ENCODE data around the gene ARHGAP21. TPM values are rescaled to one million over a fixed set of nuclear protein-coding genes. Genes with fewer than 3 reads are reported as not detected.
"Not testable (repeated sequence)": the region's sequence is repeated elsewhere in the genome, so short reads cannot be mapped to it uniquely, and the experiment has no call there.

Gene ARHGAP21
- total RNA-seq, 1 donor from 2014 or later: 100 TPM

DNA sequence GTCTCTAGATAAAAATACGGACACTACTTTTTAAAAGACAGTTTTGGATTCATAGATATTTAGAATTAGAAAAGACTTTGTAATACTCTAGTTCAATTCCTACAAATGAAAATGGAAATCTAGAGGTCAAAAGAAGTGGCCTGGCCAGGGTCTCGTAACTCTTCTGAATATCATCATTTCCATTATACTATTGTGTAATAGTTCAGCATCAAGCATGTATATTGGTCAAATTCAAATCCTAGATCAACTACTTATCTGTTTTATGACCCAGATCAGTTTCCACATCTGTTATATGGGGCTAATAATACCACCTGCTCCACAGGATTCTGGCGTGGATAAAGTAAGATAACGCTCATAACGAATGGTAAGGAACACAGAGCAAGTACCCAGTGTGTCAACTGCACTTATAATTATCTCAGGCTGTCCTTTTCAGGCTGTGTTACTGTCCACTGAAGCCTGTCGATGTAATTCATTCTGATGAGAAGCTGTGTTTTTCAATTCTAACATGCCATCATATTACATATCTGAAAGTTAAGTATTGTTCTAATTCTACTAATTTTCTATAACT, 54.3 kb downstream of the ARHGAP21 start:
- DNase-seq (ENCODE audit: low spot score): no peak
- no peak overlapping the region for H3K27ac Mint-ChIP-seq (ENCODE audit: unreplicated experiment)
- TF ChIP-seq, protein P1, sequence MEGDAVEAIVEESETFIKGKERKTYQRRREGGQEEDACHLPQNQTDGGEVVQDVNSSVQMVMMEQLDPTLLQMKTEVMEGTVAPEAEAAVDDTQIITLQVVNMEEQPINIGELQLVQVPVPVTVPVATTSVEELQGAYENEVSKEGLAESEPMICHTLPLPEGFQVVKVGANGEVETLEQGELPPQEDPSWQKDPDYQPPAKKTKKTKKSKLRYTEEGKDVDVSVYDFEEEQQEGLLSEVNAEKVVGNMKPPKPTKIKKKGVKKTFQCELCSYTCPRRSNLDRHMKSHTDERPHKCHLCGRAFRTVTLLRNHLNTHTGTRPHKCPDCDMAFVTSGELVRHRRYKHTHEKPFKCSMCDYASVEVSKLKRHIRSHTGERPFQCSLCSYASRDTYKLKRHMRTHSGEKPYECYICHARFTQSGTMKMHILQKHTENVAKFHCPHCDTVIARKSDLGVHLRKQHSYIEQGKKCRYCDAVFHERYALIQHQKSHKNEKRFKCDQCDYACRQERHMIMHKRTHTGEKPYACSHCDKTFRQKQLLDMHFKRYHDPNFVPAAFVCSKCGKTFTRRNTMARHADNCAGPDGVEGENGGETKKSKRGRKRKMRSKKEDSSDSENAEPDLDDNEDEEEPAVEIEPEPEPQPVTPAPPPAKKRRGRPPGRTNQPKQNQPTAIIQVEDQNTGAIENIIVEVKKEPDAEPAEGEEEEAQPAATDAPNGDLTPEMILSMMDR (IDR thresholded peaks at IDR 0.05; ENCODE audit: unreplicated experiment): no peak
- H3K4me1 Mint-ChIP-seq (ENCODE audit: unreplicated experiment): peaks cover 3% of the 10 kb centered on the region
- no peak overlapping the region for H3K4me3 Mint-ChIP-seq (ENCODE audit: unreplicated experiment)
- no peaks in the 10 kb centered on the region for H3K9me3 Mint-ChIP-seq (ENCODE audit: unreplicated experiment)
- no peaks in the 10 kb centered on the region for H3K36me3 Mint-ChIP-seq (ENCODE audit: low read depth, unreplicated experiment)
- no peaks in the 10 kb centered on the region for H3K27me3 Mint-ChIP-seq (ENCODE audit: unreplicated experiment)

DNA sequence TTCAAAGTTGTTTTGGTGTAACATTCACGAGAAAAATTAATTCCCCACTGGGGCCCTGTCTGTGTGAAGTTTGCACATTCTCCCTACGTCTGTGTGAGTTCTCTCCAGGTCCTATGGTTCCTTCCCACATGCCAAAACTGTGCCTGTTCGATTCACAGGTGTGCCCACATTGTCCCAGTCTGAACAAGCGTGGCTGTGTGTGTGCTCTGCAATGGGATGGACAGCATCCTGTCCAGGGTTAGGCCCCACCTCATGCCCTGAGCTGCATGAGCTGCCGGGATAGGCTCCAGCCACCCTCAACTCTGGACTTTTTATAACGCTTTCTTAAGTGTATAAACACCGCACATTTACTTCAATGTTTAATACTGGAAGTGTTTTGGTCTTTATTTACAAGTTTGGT, 55.4 kb downstream of the ARHGAP21 start:
- peaks cover 3% of the 10 kb centered on the region for H3K4me1 Mint-ChIP-seq (ENCODE audit: unreplicated experiment)
- H3K27ac Mint-ChIP-seq (ENCODE audit: unreplicated experiment): no peak overlapping the region

DNA sequence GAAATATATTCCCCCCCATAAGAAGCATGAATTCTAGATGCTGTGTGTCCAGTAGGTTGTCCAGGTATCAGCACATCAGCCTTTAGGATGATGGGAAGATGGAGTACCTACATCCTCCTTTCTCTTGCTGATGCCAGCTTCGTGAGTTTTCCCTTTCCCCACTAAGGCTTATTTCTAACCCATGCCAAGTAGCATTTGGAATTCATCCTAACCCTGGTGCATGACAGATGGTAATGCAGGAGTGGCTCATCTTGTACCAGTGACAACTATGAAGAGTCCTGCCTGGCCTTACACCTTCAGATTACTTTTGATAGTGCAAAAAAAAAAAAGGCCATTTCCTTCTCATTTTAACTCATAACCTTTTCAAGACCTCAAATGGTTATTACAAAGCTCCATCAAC, 58.7 kb downstream of the ARHGAP21 start:
- Mint-ChIP-seq H3K27me3 (ENCODE audit: unreplicated experiment) (no peaks in the 10 kb centered on the region), H3K36me3 (ENCODE audit: low read depth, unreplicated experiment) (peaks cover 10% of the 10 kb centered on the region), H3K4me3 (ENCODE audit: unreplicated experiment) (no peak overlapping the region), H3K27ac (ENCODE audit: unreplicated experiment) (no peak overlapping the region), H3K4me1 (ENCODE audit: unreplicated experiment) (no peaks in the 10 kb centered on the region), H3K9me3 (ENCODE audit: unreplicated experiment) (no peaks in the 10 kb centered on the region)
- TF ChIP-seq, protein P1 (IDR thresholded peaks at IDR 0.05; ENCODE audit: unreplicated experiment): no peak
- no peak for DNase-seq (ENCODE audit: low spot score)

More for the DNA sequence above, 55.4 kb downstream of the ARHGAP21 start:
- H3K27me3 Mint-ChIP-seq (ENCODE audit: unreplicated experiment): no peaks in the 10 kb centered on the region
- DNase-seq (ENCODE audit: low spot score): no peak
- H3K36me3 Mint-ChIP-seq (ENCODE audit: low read depth, unreplicated experiment): peaks cover 4% of the 10 kb centered on the region
- no peak overlapping the region for H3K4me3 Mint-ChIP-seq (ENCODE audit: unreplicated experiment)
- TF ChIP-seq, protein P1 (IDR thresholded peaks at IDR 0.05; ENCODE audit: unreplicated experiment): no peak
- no peaks in the 10 kb centered on the region for H3K9me3 Mint-ChIP-seq (ENCODE audit: unreplicated experiment)

DNA sequence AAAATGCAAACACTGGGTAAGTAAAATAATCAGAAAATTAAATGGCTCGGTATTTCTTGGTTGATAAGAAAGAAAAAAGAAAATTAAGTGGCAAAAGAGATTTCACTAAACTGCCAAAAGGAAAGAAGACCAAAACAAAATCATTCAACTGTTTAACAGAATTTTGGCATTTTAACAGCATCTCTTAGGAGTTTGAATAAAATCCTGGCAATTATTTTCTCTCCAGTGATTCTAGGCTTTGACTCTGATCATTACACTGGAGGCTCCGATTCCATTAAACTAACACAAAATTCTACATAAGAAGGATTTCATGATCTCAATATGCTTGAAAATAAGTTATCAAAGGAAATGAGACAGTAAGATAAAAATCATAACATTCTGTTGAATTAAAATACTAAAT, 62.3 kb downstream of the ARHGAP21 start:
- no peak for DNase-seq (ENCODE audit: low spot score)
- Mint-ChIP-seq H3K9me3 (ENCODE audit: unreplicated experiment) (peaks cover 4% of the 10 kb centered on the region), H3K36me3 (ENCODE audit: low read depth, unreplicated experiment) (peaks cover 31% of the 10 kb centered on the region), H3K27ac (ENCODE audit: unreplicated experiment) (no peak overlapping the region), H3K4me3 (ENCODE audit: unreplicated experiment) (no peak overlapping the region), H3K27me3 (ENCODE audit: unreplicated experiment) (peaks cover 7% of the 10 kb centered on the region), H3K4me1 (ENCODE audit: unreplicated experiment) (no peaks in the 10 kb centered on the region)
- TF ChIP-seq, protein P1 (IDR thresholded peaks at IDR 0.05; ENCODE audit: unreplicated experiment): no peak

DNA sequence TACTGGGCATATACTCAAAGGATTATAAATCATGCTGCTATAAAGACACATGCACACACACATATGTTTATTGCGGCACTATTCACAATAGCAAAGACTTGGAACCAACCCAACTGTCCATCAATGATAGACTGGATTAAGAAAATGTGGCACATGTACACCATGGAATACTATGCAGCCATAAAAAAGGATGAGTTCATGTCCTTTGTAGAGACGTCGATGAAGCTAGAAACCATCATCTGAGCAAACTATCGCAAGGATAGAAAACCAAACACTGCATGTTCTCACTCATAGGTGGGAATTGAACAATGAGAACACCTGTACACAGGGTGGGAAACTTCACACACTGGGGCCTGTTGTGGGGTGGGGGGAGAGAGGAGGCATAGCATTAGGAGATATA, 65.4 kb downstream of the ARHGAP21 start:
- H3K4me1 Mint-ChIP-seq (ENCODE audit: unreplicated experiment); H3K27ac Mint-ChIP-seq (ENCODE audit: unreplicated experiment); DNase-seq (ENCODE audit: low spot score); H3K9me3 Mint-ChIP-seq (ENCODE audit: unreplicated experiment): not testable (repeated sequence)
- H3K36me3 Mint-ChIP-seq (ENCODE audit: low read depth, unreplicated experiment): peaks cover 37% of the 10 kb centered on the region
- peak overlapping the region; percentile 78 for H3K4me3 Mint-ChIP-seq (ENCODE audit: unreplicated experiment)
- H3K27me3 Mint-ChIP-seq (ENCODE audit: unreplicated experiment): peaks cover 14% of the 10 kb centered on the region

DNA sequence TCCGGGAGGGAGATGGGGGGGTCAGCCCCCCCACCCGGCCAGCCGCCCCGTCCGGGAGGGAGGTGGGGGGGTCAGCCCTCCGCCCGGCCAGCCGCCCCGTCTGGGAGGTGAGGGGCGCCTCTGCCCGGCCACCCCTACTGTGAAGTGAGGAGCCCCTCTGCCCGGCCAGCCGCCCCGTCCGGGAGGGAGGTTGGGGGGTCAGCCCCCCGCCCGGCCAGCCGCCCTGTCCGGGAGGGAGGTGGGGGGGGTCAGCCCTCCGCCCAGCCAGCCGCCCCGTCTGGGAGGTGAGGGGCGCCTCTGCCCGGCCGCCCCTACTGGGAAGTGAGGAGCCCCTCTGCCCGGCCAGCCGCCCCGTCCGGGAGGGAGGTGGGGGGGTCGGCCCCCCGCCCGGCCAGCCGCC, 67.4 kb downstream of the ARHGAP21 start:
- Mint-ChIP-seq H3K27me3 (ENCODE audit: unreplicated experiment) (peaks cover 14% of the 10 kb centered on the region), H3K36me3 (ENCODE audit: low read depth, unreplicated experiment) (peaks cover 37% of the 10 kb centered on the region)
- DNase-seq (ENCODE audit: low spot score); H3K4me3 Mint-ChIP-seq (ENCODE audit: unreplicated experiment); H3K4me1 Mint-ChIP-seq (ENCODE audit: unreplicated experiment); H3K27ac Mint-ChIP-seq (ENCODE audit: unreplicated experiment); H3K9me3 Mint-ChIP-seq (ENCODE audit: unreplicated experiment): not testable (repeated sequence)

Measured in endothelial cell (in vitro differentiated cells).